Measurements from ENCODE around the gene ERC2. TPM values are rescaled to one million over a fixed set of nuclear protein-coding genes. Genes with fewer than 3 reads are reported as not detected.

Gene ERC2
- total RNA-seq, 1 donor from 2014 or later: not detected

DNA sequence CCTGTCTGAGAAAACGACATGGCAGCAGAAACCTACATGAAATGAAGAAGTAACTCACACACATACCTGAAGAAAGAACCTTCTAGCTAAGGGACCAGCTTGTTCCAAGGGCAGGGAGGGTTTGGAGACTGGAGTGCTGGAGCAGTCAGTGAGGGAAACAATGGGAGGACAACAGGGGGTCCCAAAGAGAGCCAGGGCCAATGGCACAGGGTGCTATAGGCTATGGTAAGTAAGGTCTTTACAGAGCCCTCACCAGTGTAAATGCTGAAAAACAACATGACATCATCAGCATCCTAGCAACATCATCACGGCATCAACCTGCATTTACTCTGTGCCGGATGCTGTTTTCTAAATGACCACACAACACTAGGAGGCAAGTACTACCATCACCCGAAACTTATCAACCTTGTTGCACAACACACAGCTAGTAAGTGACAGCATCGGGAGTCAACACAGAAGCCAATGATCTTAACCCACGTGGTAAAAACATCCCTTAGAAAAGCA is 531.7 kb downstream of the ERC2 start:
- H3K27me3 Mint-ChIP-seq: no peaks in the 10 kb centered on the region
- H3K4me1 Mint-ChIP-seq: no peaks in the 10 kb centered on the region
- DNase-seq: no peak
- no peaks in the 10 kb centered on the region for H3K9me3 Mint-ChIP-seq
- intact Hi-C loops (cut with micrococcal nuclease): no loop called here
- no peaks in the 10 kb centered on the region for H3K36me3 Mint-ChIP-seq (ENCODE audit: low read depth)
- H3K27ac Mint-ChIP-seq: no peak overlapping the region
- H3K4me3 Mint-ChIP-seq: no peak overlapping the region

- Mint-ChIP-seq H3K4me3 (no peak overlapping the region), H3K27ac (no peak overlapping the region), H3K36me3 (ENCODE audit: low read depth) (no peaks in the 10 kb centered on the region), H3K9me3 (no peaks in the 10 kb centered on the region), H3K27me3 (no peaks in the 10 kb centered on the region), H3K4me1 (no peaks in the 10 kb centered on the region)
- DNase-seq: no peak
- intact Hi-C loops (cut with micrococcal nuclease): no loop called here
Observed at GRCh38 chr3:55935241-55935640, 533.0 kb downstream of the ERC2 start.

- Mint-ChIP-seq H3K27ac (no peak overlapping the region), H3K36me3 (ENCODE audit: low read depth) (no peaks in the 10 kb centered on the region), H3K27me3 (no peaks in the 10 kb centered on the region), H3K4me1 (no peaks in the 10 kb centered on the region), H3K4me3 (no peak overlapping the region), H3K9me3 (no peaks in the 10 kb centered on the region)
- no peak for DNase-seq
- intact Hi-C loops (cut with micrococcal nuclease): no loop called here
Observed at GRCh38 chr3:55934771-55935170, 533.5 kb downstream of the ERC2 start.

- Mint-ChIP-seq H3K4me3 (no peak overlapping the region), H3K9me3 (no peaks in the 10 kb centered on the region), H3K36me3 (ENCODE audit: low read depth) (no peaks in the 10 kb centered on the region), H3K27ac (no peak overlapping the region), H3K4me1 (no peaks in the 10 kb centered on the region), H3K27me3 (no peaks in the 10 kb centered on the region)
- DNase-seq: no peak
- intact Hi-C loops (cut with micrococcal nuclease): no loop called here
Observed at GRCh38 chr3:55929154-55929869, 539.0 kb downstream of the ERC2 start.

DNA sequence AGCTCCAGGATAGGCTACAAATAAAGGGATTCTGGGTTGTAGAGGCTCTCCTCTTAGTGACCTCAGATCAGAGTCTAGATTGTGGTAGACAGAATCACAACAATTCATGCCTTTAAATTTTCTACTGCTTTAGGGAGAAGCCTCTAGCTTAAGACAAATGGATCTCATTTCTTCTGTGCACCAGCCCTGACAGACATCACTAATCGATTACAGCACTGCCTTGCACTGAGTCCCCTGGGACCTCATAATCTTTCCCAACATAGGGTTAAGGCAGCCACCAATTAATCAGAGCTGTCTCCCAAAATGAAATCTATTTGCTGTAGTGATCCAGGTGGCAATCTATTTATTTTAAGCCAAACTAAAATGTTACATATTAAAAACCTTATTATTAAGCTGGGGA is 544.6 kb downstream of the ERC2 start:
- no peaks in the 10 kb centered on the region for H3K4me1 Mint-ChIP-seq
- intact Hi-C loops (cut with micrococcal nuclease): no loop called here
- no peaks in the 10 kb centered on the region for H3K36me3 Mint-ChIP-seq (ENCODE audit: low read depth)
- no peak overlapping the region for H3K27ac Mint-ChIP-seq
- DNase-seq: no peak
- no peaks in the 10 kb centered on the region for H3K27me3 Mint-ChIP-seq
- no peak overlapping the region for H3K4me3 Mint-ChIP-seq
- no peaks in the 10 kb centered on the region for H3K9me3 Mint-ChIP-seq

DNA sequence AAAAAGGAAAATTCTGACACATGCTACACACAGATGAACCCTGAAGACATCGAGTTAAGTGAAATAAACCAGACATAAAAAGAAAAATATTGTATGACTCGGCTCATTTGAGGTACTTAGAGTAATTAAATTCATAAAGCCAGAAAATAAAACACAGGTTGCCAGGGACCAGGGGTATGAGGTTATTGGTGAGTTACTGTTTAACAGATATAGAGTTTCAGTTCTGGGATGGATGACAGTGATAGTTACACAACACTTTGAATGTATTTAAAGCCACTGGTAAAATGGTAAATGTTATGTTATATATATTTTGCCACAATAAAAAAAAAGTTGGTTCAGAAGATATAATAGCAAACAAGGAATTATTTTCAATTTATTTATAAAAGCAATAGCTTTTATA is 545.1 kb downstream of the ERC2 start:
- H3K36me3 Mint-ChIP-seq (ENCODE audit: low read depth): no peaks in the 10 kb centered on the region
- intact Hi-C loops (cut with micrococcal nuclease): no loop called here
- no peaks in the 10 kb centered on the region for H3K4me1 Mint-ChIP-seq
- no peak for DNase-seq
- H3K27me3 Mint-ChIP-seq: no peaks in the 10 kb centered on the region
- H3K9me3 Mint-ChIP-seq: no peaks in the 10 kb centered on the region
- H3K4me3 Mint-ChIP-seq: no peak overlapping the region
- H3K27ac Mint-ChIP-seq: no peak overlapping the region

DNA sequence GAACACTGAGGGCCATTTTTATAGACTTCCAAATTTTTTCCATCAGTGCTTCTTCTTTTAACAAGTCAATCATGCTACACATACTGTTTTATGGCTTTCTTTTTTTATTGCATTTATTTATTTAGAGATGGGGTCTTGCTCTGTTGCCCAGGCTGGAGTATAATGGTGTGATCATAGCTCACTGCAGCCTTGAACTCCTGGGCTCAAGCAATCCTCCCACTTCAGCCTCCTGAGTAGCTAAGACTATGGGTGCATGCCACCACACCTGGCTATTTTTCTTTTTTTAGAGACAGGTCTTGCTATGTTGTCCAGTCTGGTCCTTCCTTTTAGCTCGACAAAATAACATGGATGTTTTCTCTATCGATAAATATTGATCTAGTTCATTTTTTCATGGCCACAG is 555.4 kb downstream of the ERC2 start:
- Mint-ChIP-seq H3K36me3 (ENCODE audit: low read depth) (no peaks in the 10 kb centered on the region), H3K4me1 (no peaks in the 10 kb centered on the region), H3K9me3 (no peaks in the 10 kb centered on the region), H3K27me3 (no peaks in the 10 kb centered on the region), H3K4me3 (no peak overlapping the region), H3K27ac (no peak overlapping the region)
- intact Hi-C loops (cut with micrococcal nuclease): no loop called here
- DNase-seq: no peak

DNA sequence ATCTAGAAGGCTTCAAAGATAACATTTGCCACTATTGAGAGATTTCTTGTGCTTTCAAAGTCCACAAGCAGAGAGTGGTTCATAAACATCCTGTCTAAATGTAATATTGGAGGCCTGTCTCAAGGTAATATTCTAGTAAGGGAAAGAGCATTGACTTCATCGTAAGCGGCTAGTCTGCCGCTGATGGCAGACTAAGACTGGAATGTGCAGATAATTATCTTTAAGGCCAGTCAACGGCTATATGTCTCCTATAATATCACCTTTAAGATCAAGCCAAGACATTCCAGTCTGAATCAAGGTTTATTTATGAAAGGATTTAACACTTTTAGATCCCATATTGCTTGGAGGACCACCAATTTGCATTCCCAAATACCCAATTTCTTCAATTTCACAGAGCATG is 557.0 kb downstream of the ERC2 start:
- no peaks in the 10 kb centered on the region for H3K36me3 Mint-ChIP-seq (ENCODE audit: low read depth)
- H3K4me3 Mint-ChIP-seq: no peak overlapping the region
- H3K9me3 Mint-ChIP-seq: no peaks in the 10 kb centered on the region
- no peaks in the 10 kb centered on the region for H3K27me3 Mint-ChIP-seq
- no peaks in the 10 kb centered on the region for H3K4me1 Mint-ChIP-seq
- no peak overlapping the region for H3K27ac Mint-ChIP-seq
- no peak for DNase-seq
- intact Hi-C loops (cut with micrococcal nuclease): no loop called here

GRCh38 chr3:55910543-55910942 is 557.7 kb downstream of the ERC2 start:
- no peaks in the 10 kb centered on the region for H3K36me3 Mint-ChIP-seq (ENCODE audit: low read depth)
- H3K27ac Mint-ChIP-seq: no peak overlapping the region
- H3K4me3 Mint-ChIP-seq: no peak overlapping the region
- no peaks in the 10 kb centered on the region for H3K27me3 Mint-ChIP-seq
- intact Hi-C loops (cut with micrococcal nuclease): no loop called here
- no peak for DNase-seq
- H3K4me1 Mint-ChIP-seq: no peaks in the 10 kb centered on the region
- H3K9me3 Mint-ChIP-seq: no peaks in the 10 kb centered on the region

GRCh38 chr3:55909373-55909772 is 558.9 kb downstream of the ERC2 start:
- Mint-ChIP-seq H3K4me3 (no peak overlapping the region), H3K36me3 (ENCODE audit: low read depth) (no peaks in the 10 kb centered on the region), H3K4me1 (no peaks in the 10 kb centered on the region), H3K9me3 (no peaks in the 10 kb centered on the region), H3K27ac (no peak overlapping the region), H3K27me3 (no peaks in the 10 kb centered on the region)
- no peak for DNase-seq
- intact Hi-C loops (cut with micrococcal nuclease): no loop called here

GRCh38 chr3:55907616-55908015 is 560.7 kb downstream of the ERC2 start:
- intact Hi-C loops (cut with micrococcal nuclease): no loop called here
- Mint-ChIP-seq H3K9me3 (no peaks in the 10 kb centered on the region), H3K4me1 (no peaks in the 10 kb centered on the region), H3K27me3 (no peaks in the 10 kb centered on the region), H3K4me3 (no peak overlapping the region), H3K27ac (no peak overlapping the region), H3K36me3 (ENCODE audit: low read depth) (no peaks in the 10 kb centered on the region)
- DNase-seq: no peak

- no peaks in the 10 kb centered on the region for H3K36me3 Mint-ChIP-seq (ENCODE audit: low read depth)
- H3K27ac Mint-ChIP-seq: no peak overlapping the region
- H3K4me1 Mint-ChIP-seq: no peaks in the 10 kb centered on the region
- no peaks in the 10 kb centered on the region for H3K9me3 Mint-ChIP-seq
- no peaks in the 10 kb centered on the region for H3K27me3 Mint-ChIP-seq
- intact Hi-C loops (cut with micrococcal nuclease): no loop called here
- no peak overlapping the region for H3K4me3 Mint-ChIP-seq
- no peak for DNase-seq
Observed at GRCh38 chr3:55906896-55907295, 561.4 kb downstream of the ERC2 start.

DNA sequence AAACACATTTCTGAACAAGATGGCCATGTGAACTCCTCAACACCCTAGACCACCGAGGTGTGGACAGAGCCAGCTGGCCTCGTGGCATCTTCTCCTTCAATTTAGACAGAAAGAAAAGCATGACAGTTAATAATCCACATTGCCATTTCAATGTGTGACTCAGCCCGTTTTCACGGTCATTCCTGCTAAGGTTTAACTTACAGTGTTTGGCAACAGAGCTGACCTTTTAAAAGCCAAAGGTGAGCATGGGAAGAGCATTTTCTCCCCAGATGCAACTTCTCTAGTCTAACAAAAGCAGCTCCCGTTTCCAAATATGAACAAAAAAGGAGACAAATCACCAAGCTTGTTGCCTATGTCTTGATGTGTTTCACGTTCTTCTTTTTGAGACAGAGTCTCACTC is 563.6 kb downstream of the ERC2 start:
- no peaks in the 10 kb centered on the region for H3K27me3 Mint-ChIP-seq
- DNase-seq: no peak
- no peaks in the 10 kb centered on the region for H3K36me3 Mint-ChIP-seq (ENCODE audit: low read depth)
- intact Hi-C loops (cut with micrococcal nuclease): no loop called here
- H3K27ac Mint-ChIP-seq: no peak overlapping the region
- H3K9me3 Mint-ChIP-seq: no peaks in the 10 kb centered on the region
- no peaks in the 10 kb centered on the region for H3K4me1 Mint-ChIP-seq
- H3K4me3 Mint-ChIP-seq: no peak overlapping the region

- Mint-ChIP-seq H3K27ac (no peak overlapping the region), H3K4me3 (no peak overlapping the region), H3K4me1 (no peaks in the 10 kb centered on the region), H3K9me3 (no peaks in the 10 kb centered on the region), H3K36me3 (ENCODE audit: low read depth) (no peaks in the 10 kb centered on the region), H3K27me3 (no peaks in the 10 kb centered on the region)
- DNase-seq: no peak
- intact Hi-C loops (cut with micrococcal nuclease): no loop called here
Observed at GRCh38 chr3:55903680-55904079, 564.6 kb downstream of the ERC2 start.

DNA sequence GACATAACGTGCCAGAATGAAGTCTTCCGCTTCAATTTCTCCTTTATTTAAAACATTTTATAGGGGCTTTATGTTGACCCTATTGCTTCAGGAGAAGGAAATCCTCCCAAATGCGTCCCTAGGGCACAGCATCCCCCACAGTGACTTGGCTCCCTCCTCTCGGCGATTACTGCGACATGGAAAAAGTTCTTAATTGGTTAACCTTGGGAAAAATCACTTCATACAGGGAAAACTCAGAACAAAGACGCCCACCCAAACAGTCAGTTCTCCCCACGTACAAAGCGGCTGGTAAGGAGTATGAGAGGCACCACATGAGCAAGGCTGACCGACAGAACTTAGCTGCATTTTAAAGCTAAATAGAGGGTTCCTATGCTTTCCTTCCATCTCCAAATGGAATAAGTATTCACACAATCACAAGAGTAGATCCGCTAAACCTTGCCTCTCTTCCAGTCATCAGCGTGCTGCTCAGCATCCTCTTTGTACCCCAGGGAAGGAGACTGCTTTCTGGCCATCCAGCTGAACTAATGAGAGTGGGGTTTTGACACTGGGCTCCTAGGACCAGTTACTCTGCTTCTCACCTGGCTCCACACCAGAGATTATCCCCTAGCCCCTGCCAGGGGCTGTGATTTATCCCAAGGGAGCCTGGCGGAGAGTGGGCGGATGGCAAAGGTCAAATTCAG is 565.9 kb downstream of the ERC2 start:
- intact Hi-C loops (cut with micrococcal nuclease): no loop called here
- Mint-ChIP-seq H3K4me3 (no peak overlapping the region), H3K4me1 (no peaks in the 10 kb centered on the region), H3K27me3 (no peaks in the 10 kb centered on the region), H3K27ac (no peak overlapping the region), H3K9me3 (no peaks in the 10 kb centered on the region), H3K36me3 (ENCODE audit: low read depth) (no peaks in the 10 kb centered on the region)
- no peak for DNase-seq
